NCI-H526 (cell line): ENCODE results near the gene NME7.

Experiments
- DNase-seq, 2 experiments: peaks; one replicate each; lab custom pipeline; 2025; lab: John Stamatoyannopoulos, UW

The NME7 gene

GRCh38 chr1:169106095-169106920 is 261.3 kb downstream of the NME7 start, which contains the start of gene ATP1B1:
TSS of gene ATP1B1 (plus strand) at chr1:169106690. CDS start at chr1:169106830, 140 bp downstream.
- DNase-seq, result peak; percentile 91 to 99

DNA sequence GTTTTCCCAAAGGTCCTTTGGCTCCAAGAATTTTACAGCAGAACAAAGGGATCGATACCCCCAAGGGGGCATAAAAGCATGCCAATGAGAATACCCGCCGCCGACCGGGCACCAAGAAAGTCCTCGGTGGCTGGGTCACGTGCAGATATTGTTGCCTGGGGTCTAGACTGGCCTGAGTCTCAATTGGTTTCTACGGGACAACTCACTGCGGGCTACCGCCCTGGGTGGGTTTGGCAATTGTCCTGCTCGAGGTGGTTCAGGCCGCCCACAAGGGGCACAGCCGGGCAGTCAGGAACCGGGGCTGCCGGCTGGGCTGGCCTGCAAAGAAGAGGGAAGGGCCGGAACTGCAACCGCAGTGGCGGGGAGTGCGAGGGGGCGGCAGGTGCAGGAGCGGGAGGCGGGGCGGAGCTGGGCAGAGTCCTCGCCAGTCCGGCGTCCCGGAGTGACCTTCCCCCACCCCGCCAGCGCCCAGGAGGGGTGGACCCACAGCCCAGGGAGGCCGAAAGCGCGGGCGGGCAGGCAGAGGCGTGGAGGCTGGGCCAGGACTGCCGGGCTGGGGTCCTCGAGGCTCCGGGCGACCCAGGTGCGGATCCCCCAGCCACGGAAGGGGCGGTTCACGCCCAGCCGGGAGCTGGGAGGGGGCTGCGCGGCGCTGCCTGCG is 262.0 kb downstream of the NME7 start:
- peak; percentile 91 to 99 for DNase-seq

GRCh38 chr1:169105087-169105433 is 262.5 kb downstream of the NME7 start:
- no peak for DNase-seq

GRCh38 chr1:169103480-169103893 is 264.1 kb downstream of the NME7 start:
- DNase-seq, result no peak

DNA sequence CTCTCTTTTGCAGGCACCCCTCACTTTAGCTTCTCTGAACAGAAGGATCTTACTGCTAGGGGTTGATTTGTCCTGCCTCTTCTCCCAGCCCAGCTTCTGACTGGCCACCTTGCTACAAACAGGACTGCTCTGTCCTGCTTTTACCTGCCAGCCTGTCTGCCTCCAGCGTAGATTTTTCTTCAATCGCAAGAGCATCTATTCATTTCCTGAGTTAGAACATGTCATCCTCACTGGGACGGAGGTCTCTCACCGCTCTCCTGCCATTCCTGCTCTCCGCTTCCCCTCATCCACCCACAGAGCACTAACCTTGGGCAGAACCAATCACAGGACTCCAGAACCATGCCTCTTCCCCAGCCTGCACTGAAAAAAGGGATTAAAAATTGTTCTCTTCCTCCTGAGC is 264.6 kb downstream of the NME7 start:
- DNase-seq, result no peak

DNA sequence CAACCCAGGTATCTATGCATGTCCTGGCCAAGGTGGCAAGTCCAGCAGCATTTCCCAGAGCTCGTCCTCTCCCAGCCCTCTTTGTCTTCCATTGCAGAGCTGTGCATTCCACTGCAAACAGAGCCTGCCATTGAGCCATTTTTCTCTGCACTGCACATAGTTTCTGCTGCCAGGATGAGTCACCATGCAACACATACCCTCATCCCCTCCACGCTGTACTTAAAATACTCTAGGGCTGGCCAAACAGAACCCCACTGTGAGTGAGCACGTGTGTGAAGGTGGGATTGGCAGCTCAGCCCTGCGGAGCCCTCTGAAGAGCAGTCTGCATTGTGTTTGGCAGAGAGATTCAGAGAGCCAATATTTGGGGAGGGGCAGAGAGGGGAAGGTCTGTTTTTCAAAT is 265.0 kb downstream of the NME7 start:
- DNase-seq, result no peak

DNA sequence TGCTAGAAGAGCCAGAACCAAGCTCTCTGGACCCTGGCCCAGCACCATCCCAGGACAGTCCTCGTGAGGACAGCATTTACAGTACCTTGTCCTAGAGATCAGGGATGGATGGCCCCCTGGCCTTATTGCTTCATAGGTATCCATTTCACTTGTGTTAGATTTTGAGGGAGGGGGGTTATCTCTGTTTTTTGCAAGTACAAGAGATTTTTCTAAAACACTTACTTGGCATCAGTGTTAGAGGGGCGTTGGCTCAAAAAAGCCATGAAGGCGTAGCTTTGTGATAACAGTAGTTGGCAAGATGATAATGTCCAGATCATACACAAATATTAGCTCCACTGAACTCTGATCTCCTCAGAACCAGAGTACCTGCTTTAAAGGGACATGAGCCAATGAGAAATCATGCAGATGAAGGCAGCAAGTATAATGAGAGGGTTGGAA is 266.9 kb downstream of the NME7 start:
- DNase-seq, result no peak

DNA sequence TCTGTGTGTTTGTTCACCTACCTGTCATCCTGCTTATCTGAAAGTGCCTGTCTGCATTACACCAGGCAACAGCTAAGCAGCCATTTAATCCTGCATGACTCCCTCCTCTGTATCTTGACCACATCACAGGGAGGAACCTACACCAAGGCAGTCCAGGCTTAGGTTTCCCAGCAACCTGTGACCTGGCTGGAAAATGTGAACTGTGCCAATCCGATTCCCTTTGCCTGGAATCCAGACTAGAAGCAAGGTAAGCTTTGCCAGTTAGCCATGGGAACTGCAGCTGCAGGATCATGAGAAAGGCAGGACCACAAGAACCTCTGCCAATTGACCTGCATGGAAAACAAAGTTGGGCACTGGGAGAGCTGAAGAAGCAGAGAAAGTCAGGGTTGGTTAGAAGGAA is 267.4 kb downstream of the NME7 start:
- DNase-seq, result peak; percentile 92 to 94

- peak in 1 of 2 experiments; percentile 96 for DNase-seq
These were observed 268.0 kb downstream of the NME7 start for GRCh38 chr1:169099561-169099960.

DNA sequence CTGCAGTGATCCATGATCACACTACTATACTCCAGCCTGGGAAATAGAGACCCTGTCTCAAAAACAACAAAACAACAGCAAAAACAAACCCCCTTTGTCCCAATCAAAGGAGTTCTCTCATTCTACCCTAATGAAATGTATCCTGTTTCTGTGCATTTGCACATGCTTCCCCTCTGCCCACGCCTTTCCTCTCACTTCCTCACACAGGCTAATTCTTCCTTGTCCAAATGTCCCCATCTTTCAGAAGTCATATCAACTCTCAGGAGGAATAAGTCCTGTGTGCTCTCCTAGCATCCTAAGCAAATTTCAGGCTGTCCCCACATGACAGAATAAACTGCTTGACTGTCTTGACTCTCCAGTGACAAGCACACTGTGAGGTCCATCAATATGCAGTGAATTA is 269.2 kb downstream of the NME7 start:
- DNase-seq, result peak; percentile 53 to 71

- DNase-seq, result no peak
These were observed 272.6 kb downstream of the NME7 start for GRCh38 chr1:169094897-169095569.

DNA sequence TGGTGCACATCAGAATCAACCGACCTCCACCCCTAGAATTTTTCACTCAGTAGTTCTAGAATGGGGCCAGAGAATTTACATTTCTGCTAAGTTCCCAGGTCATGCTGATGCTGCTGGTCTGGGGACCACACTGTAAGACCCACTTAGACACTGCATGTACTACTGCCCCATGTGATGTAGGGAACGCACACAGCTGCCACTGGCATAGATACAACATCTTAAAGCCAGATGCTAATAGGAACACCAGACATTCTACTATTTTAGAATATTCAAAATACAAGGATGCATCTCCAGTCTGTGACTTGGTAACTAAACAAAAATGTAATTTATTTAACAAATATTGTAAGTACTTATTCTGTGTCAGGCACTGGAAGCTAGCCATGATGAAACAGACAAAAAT is 275.2 kb downstream of the NME7 start:
- DNase-seq, result no peak

DNA sequence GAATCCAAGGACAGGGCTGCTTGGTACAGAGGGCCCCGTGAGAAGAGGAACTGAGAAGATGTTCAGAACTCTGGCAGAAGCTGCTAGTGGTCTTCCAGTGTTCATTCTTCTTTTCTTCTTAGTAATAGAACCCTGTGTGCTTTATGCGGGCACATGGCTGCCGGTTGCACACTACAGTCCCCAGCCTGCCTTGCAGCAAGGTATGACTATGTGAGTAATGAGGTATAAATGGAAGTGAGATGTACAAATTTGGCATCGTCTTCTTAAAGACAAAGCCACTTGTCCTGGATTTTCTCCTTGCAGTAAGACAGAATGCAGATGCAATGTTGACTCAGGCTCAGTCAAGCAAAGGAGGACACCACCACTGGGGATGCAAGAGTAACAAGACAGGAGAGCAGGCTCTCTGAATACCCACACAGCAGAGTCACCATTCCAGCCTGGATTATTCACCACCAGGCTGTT is 276.1 kb downstream of the NME7 start:
- DNase-seq, result peak in 1 of 2 experiments; percentile 21

DNA sequence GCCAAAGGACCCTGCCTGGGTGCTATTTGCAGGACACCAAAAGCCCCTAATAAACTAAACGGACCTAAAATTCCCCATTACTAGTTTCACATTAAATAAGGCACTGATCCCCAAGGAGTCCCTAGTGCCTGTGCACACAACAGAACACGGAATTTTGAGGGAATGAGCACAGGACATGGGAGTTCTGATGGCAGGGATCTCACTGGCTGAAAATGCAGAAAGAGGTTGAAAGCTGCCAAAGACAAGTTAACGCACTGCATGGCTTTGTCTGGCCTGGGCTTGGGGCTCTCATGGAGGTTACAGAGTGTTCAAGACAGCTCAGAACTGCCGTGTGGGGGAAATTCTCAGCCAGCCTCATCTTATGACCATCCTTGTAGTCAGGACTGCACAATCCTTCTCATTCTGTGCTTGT is 276.7 kb downstream of the NME7 start:
- DNase-seq, result no peak

GRCh38 chr1:169090308-169090899 is 277.2 kb downstream of the NME7 start:
- no peak for DNase-seq

DNA sequence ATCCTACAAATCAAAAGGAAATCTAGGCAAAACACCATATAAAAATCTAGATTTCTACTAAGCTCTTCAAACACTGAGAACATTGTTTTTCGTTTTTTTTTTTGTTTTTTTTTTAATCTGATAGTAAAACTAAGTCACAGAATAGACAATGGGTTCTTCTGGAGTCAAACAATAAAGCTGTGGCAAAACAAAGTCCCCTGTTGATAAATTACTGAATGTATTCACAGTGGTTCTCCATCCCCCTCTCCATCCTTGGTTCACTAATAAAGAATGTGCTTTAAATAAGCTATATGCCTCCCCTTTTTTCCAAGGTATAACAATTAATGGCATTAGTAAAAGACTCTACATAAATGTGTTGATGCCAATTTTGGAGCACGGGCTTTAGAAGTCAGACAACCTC is 277.8 kb downstream of the NME7 start:
- no peak for DNase-seq

GRCh38 chr1:169087876-169088275 is 279.7 kb downstream of the NME7 start:
- DNase-seq, result no peak

GRCh38 chr1:169086603-169087455 is 280.8 kb downstream of the NME7 start:
- peak; percentile 62 to 75 for DNase-seq

GRCh38 chr1:169085911-169086310 is 281.7 kb downstream of the NME7 start:
- DNase-seq, result no peak
